Measurements from ENCODE around the gene KRTAP3-2. TPM values are rescaled to one million over a fixed set of nuclear protein-coding genes. Genes with fewer than 3 reads are reported as not detected.

KRTAP3-2 gene
- not detected for total RNA-seq

GRCh38 chr17:40999563-40999962 lies at the start of gene KRTAP3-2:
Gene KRTAP3-2, minus strand, starts transcription at chr17:40999906. Its CDS starts 53 bp downstream, at chr17:40999853.

DNA sequence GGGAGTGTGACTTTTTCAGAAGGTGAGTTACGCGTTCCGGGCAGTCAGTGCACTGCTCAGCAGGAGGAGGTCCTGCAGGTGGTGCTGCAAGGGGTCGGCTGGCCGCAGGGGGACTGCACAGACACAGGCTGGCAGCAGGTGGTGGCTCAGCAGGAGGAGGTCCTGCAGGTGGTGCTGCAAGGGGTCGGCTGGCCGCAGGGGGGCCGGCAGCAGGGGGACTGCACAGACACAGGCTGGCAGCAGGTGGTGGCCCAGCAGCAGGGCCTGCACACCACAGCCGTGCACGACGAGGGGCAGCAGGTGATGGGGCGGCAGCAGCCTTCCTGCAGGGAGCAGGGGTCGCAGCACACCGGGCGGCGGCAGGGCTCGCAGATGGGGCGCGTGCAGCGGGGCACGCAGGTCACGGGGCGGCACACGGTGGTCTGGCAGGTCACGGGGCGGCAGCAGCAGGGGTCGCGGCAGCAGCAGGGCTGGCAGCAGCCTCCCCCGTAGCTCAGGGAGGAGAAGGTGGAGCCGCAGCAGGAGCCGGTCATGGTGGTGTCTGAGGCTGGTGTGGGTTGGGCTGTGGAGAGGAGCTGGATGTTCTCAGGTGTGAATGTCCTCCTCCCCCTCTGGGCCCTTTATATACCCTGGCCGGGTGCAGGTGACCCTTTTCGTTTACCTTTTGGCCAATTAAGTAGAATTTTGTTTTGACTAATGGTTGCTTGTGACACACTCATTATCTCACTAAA lies 47.2 kb upstream of the KRTAP3-2 start, which contains the start of gene KRTAP2-1:
TSS of gene KRTAP2-1 (minus strand) at position 582 of the 731 bp plus-strand sequence. CDS start at position 533, 49 bp downstream.

GRCh38 chr17:41040783-41041571 lies 41.3 kb upstream of the KRTAP3-2 start, which contains the start of gene KRTAP1-1:
Gene KRTAP1-1, minus strand, starts transcription at chr17:41041450. Its CDS starts 53 bp downstream, at chr17:41041397.

DNA sequence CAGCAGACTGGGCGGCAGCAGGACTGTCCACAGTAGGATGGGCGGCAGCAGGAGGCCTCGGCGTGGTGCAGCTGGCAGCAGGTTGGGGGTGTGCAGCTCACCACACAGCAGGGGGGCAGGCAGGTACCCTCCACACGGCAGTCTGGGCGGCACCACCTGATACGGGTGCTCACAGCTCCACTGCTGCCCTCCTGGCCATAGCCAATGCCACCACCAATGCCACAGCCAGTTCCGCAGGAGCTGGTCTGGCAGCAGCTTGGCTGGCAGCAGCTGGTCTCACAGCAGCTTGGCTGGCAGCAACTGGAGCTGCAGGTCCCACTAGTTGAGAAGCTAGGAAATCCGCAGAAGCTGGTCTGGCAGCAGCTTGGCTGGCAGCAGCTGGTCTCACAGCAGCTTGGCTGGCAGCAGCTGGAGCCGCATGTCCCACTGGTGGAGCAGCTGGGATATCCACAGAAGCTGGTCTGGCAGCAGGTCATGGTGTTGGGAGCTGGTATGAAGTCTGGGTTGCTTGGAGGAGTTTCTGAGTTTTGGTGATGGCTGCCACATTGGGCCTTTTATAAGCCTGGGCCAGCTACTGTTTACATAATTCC lies 34.7 kb upstream of the KRTAP3-2 start, which contains the start of gene KRTAP1-3:
TSS of gene KRTAP1-3 (minus strand) at position 529 of the 590 bp plus-strand sequence. CDS start at position 476, 53 bp downstream.

GRCh38 chr17:41029633-41030245 lies 30.0 kb upstream of the KRTAP3-2 start, which contains the start of gene KRTAP1-4:
Gene KRTAP1-4, minus strand, starts transcription at chr17:41030195. Its CDS starts 117 bp downstream, at chr17:41030078.

GRCh38 chr17:41026715-41027471 lies 27.2 kb upstream of the KRTAP3-2 start, which contains the start of gene KRTAP1-5:
Gene KRTAP1-5, minus strand, starts transcription at chr17:41027208. Its CDS starts 53 bp downstream, at chr17:41027155.

DNA sequence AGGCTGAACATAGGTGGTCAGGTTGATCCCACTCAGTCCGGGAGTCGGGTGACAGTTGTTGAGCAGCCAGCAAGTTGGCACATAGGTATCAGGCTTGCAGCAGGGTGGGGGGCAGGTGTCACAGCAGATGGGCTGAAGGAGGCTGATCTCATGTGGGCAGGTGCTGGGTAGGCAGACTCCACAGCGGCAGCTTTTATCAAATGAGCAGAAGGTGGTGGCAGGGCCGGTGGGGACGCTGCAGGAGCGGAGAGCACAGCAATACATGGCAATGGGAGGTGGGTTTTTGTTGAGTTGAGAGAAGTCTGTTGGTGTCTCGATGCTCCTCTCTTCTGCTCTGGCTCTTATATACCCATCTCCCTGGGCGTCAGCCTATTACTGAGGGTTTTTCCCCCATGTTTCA lies 9.1 kb upstream of the KRTAP3-2 start, which contains the start of gene KRTAP3-1:
TSS of gene KRTAP3-1 (minus strand) at position 318 of the 400 bp plus-strand sequence. CDS start at position 264, 54 bp downstream.

GRCh38 chr17:40993839-40994238 lies 5.9 kb downstream of the KRTAP3-2 start, which contains the start of gene KRTAP3-3:
Gene KRTAP3-3, minus strand, starts transcription at chr17:40994164. Its CDS starts 67 bp downstream, at chr17:40994097.

GRCh38 chr17:40984226-40984625 lies 15.5 kb downstream of the KRTAP3-2 start, which contains the start of gene KRT40:
Gene KRT40, minus strand, starts transcription at chr17:40984326. Its CDS starts 53 bp downstream, at chr17:40984273.

GRCh38 chr17:40966848-40967247 lies 32.9 kb downstream of the KRTAP3-2 start, which contains the start of gene KRT39:
Gene KRT39, minus strand, starts transcription at chr17:40966948. Its CDS starts 92 bp downstream, at chr17:40966856.

Small RNAs within 50 kb of the gene (small RNA-seq; reads per million reads assigned to genes)
- not detected for gene KRTAP3-4P (ENCODE audit: low replicate concordance)

Other genes starting within 250 kb of the KRTAP3-2 start
- gene KRT25, start 244.6 kb downstream of the KRTAP3-2 start, total RNA-seq = not detected
- not detected for gene KRT26, start 227.7 kb downstream of the KRTAP3-2 start, total RNA-seq
- gene KRT27, start 217.4 kb downstream of the KRTAP3-2 start, total RNA-seq = not detected
- gene KRT28, start 199.9 kb downstream of the KRTAP3-2 start, total RNA-seq = not detected
- gene KRT10, start 177.3 kb downstream of the KRTAP3-2 start, total RNA-seq = 6.9 TPM
- gene KRT12, start 132.7 kb downstream of the KRTAP3-2 start, total RNA-seq = not detected
- gene KRT20, start 114.7 kb downstream of the KRTAP3-2 start, total RNA-seq = 0.23 TPM
- gene KRT23, start 62.3 kb downstream of the KRTAP3-2 start, total RNA-seq = 1.3 TPM
- 0.18 TPM for gene KRT39, start 33.0 kb downstream of the KRTAP3-2 start, total RNA-seq
- gene KRT40, start 15.6 kb downstream of the KRTAP3-2 start, total RNA-seq = 0.23 TPM
- not detected for gene KRTAP3-3, start 5.7 kb downstream of the KRTAP3-2 start, total RNA-seq
- gene KRTAP3-1, start 9.2 kb upstream of the KRTAP3-2 start, total RNA-seq = not detected
- gene KRTAP1-5, start 27.3 kb upstream of the KRTAP3-2 start, total RNA-seq = not detected
- gene KRTAP1-4, start 30.3 kb upstream of the KRTAP3-2 start, total RNA-seq = not detected
- gene KRTAP1-3, start 35.0 kb upstream of the KRTAP3-2 start, total RNA-seq = not detected
- gene KRTAP1-1, start 41.5 kb upstream of the KRTAP3-2 start, total RNA-seq = not detected
- gene KRTAP2-1, start 47.4 kb upstream of the KRTAP3-2 start, total RNA-seq = not detected
- gene KRTAP2-2, start 55.3 kb upstream of the KRTAP3-2 start, total RNA-seq = not detected
- gene KRTAP2-3, start 60.2 kb upstream of the KRTAP3-2 start, total RNA-seq = not detected
- not detected for gene KRTAP2-4, start 66.0 kb upstream of the KRTAP3-2 start, total RNA-seq
- gene KRTAP4-7, start 84.2 kb upstream of the KRTAP3-2 start, total RNA-seq = not detected
- gene KRTAP4-8, start 98.2 kb upstream of the KRTAP3-2 start, total RNA-seq = not detected
- not detected for gene KRTAP4-16, start 102.3 kb upstream of the KRTAP3-2 start, total RNA-seq
- not detected for gene KRTAP4-9, start 105.5 kb upstream of the KRTAP3-2 start, total RNA-seq
- gene KRTAP4-11, start 118.5 kb upstream of the KRTAP3-2 start, total RNA-seq = not detected
- gene KRTAP4-12, start 124.3 kb upstream of the KRTAP3-2 start, total RNA-seq = not detected
- not detected for gene KRTAP4-6, start 140.6 kb upstream of the KRTAP3-2 start, total RNA-seq
- not detected for gene KRTAP4-5, start 149.9 kb upstream of the KRTAP3-2 start, total RNA-seq
- not detected for gene KRTAP4-4, start 160.8 kb upstream of the KRTAP3-2 start, total RNA-seq
- gene KRTAP4-3, start 168.3 kb upstream of the KRTAP3-2 start, total RNA-seq = not detected
- not detected for gene KRTAP4-2, start 178.3 kb upstream of the KRTAP3-2 start, total RNA-seq
- not detected for gene KRTAP4-1, start 185.0 kb upstream of the KRTAP3-2 start, total RNA-seq
- gene KRTAP9-1, start 190.0 kb upstream of the KRTAP3-2 start, total RNA-seq = not detected
- not detected for gene KRTAP9-2, start 226.7 kb upstream of the KRTAP3-2 start, total RNA-seq
- not detected for gene KRTAP9-3, start 232.5 kb upstream of the KRTAP3-2 start, total RNA-seq
- not detected for gene KRTAP9-8, start 238.1 kb upstream of the KRTAP3-2 start, total RNA-seq
- not detected for gene KRTAP9-4, start 249.8 kb upstream of the KRTAP3-2 start, total RNA-seq